Inflammatory macrophage (primary cell): ENCODE results near the gene DUSP11.
A peak's percentile ranks its signal among the peaks of the same experiment; 100 is the strongest.

Experiments
- DNase-seq, 2 donors: peaks; one replicate each; pipeline ENCODE4 v3.0.0-alpha.2; 2020 to 2022

DUSP11 gene

GRCh38 chr2:73716543-73717250 lies 63.2 kb downstream of the DUSP11 start:
- peak; percentile 67 to 77 for DNase-seq

- no peak for DNase-seq
Observed at GRCh38 chr2:73714091-73714490, 65.8 kb downstream of the DUSP11 start.
